ENCODE results near the gene QPRT. TPM values are rescaled to one million over a fixed set of nuclear protein-coding genes. Genes with fewer than 3 reads are reported as not detected.

Gene QPRT
- total RNA-seq, 1 experiment from 2014 or later: 0.52 TPM

DNA sequence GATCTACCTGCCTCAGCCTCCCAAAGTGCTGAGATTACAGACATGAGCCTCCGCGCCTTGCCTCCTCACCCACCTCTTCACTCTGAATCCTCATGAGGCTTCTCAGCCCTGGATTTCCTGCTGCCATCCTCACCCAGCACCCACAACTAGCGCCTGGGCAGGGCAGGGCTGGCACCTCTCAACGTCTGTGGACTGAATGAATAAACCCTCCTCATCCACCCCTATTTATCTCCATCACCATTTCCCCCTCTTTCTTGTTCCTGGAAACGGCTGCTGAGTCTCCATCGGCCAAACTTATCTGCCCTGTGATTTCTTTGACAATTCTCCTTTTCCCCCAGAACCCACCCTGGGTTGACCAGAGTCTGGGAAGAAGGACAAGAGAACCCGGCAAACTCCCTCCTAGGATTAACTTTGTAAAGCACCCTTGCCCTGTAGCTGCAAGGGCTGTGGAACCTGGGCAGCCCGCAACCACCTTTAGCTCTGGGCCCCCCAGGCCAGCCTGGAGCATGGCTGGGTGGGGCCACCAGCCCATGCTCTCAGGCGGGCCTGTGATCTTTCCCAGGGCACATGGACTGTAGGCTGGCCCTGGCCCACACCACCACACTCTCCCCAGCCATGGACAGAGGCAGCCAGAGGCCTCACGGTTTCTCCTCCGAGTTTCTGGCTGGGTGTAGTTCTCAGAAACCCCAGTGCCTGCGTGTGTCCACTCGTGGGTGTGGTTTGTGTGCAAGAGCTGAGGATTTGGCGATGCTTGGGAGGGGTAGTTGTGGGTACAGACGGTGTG lies 13.5 kb upstream of the QPRT start:
- H3K27me3 ChIP-seq (ENCODE audit: insufficient read depth, low read length): no peaks in the 10 kb centered on the region
- no peaks in the 10 kb centered on the region for H3K9me2 ChIP-seq (ENCODE audit: insufficient read depth)
- no peaks in the 10 kb centered on the region for H4K20me1 ChIP-seq (ENCODE audit: insufficient read depth)
- no peak overlapping the region for H3K4me2 ChIP-seq (ENCODE audit: low read length)
- intact Hi-C loops (cut with micrococcal nuclease): no loop called here
- no peak overlapping the region for H3K27ac ChIP-seq (ENCODE audit: low read depth, low read length)
- no peak for TF ChIP-seq ZBTB33 (IDR thresholded peaks at IDR 0.05; ENCODE audit: extremely low read depth, insufficient replicate concordance, low read length)
- TF ChIP-seq TCF7L2 (IDR thresholded peaks at IDR 0.05; ENCODE audit: borderline replicate concordance, extremely low read depth, insufficient read depth, insufficient read length): no peak
- TF ChIP-seq CTCF (IDR thresholded peaks at IDR 0.05 in 2 of 3, conservative IDR thresholded peaks at IDR 0.05 in 1 of 3; ENCODE audit: borderline replicate concordance in 1 of 3, insufficient read depth in 1 of 3, low read depth in 2 of 3, low read length in 2 of 3): no peak
- no peak for TF ChIP-seq EZH2phosphoT487 (IDR thresholded peaks at IDR 0.05; ENCODE audit: borderline replicate concordance)
- TF ChIP-seq SIN3A (IDR thresholded peaks at IDR 0.05; ENCODE audit: low read depth): no peak
- TF ChIP-seq EGR1 (IDR thresholded peaks at IDR 0.05; ENCODE audit: low read depth): no peak
- no peak for TF ChIP-seq FOSL1 (IDR thresholded peaks at IDR 0.05; ENCODE audit: low read depth)
- TF ChIP-seq CEBPB (IDR thresholded peaks at IDR 0.05; ENCODE audit: low read depth): no peak
- TF ChIP-seq POLR2A (IDR thresholded peaks at IDR 0.05; ENCODE audit: borderline replicate concordance, extremely low read depth, insufficient read depth, insufficient read length): no peak
- TF ChIP-seq ZFX (IDR thresholded peaks at IDR 0.05): no peak
- TF ChIP-seq CBX3 (IDR thresholded peaks at IDR 0.05; ENCODE audit: low read depth): no peak
- no peak for TF ChIP-seq ZNF274 (IDR thresholded peaks at IDR 0.05; ENCODE audit: low read depth, low read length)
- TF ChIP-seq, protein P1, sequence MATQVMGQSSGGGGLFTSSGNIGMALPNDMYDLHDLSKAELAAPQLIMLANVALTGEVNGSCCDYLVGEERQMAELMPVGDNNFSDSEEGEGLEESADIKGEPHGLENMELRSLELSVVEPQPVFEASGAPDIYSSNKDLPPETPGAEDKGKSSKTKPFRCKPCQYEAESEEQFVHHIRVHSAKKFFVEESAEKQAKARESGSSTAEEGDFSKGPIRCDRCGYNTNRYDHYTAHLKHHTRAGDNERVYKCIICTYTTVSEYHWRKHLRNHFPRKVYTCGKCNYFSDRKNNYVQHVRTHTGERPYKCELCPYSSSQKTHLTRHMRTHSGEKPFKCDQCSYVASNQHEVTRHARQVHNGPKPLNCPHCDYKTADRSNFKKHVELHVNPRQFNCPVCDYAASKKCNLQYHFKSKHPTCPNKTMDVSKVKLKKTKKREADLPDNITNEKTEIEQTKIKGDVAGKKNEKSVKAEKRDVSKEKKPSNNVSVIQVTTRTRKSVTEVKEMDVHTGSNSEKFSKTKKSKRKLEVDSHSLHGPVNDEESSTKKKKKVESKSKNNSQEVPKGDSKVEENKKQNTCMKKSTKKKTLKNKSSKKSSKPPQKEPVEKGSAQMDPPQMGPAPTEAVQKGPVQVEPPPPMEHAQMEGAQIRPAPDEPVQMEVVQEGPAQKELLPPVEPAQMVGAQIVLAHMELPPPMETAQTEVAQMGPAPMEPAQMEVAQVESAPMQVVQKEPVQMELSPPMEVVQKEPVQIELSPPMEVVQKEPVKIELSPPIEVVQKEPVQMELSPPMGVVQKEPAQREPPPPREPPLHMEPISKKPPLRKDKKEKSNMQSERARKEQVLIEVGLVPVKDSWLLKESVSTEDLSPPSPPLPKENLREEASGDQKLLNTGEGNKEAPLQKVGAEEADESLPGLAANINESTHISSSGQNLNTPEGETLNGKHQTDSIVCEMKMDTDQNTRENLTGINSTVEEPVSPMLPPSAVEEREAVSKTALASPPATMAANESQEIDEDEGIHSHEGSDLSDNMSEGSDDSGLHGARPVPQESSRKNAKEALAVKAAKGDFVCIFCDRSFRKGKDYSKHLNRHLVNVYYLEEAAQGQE (IDR thresholded peaks at IDR 0.05; ENCODE audit: low read depth): no peak
- no peak for TF ChIP-seq ELF1 (IDR thresholded peaks at IDR 0.05; ENCODE audit: borderline replicate concordance, low read depth)
- no peak for TF ChIP-seq SP1 (IDR thresholded peaks at IDR 0.05; ENCODE audit: low read depth)
- no peak for TF ChIP-seq EZH2 (IDR thresholded peaks at IDR 0.05)
- no peak for TF ChIP-seq SRF (IDR thresholded peaks at IDR 0.05; ENCODE audit: low read depth)
- no peak for TF ChIP-seq YY1 (IDR thresholded peaks at IDR 0.05; ENCODE audit: extremely low read depth, insufficient replicate concordance, low read depth, low read length)
- H3K4me3 ChIP-seq (replicated peaks in 1 of 2; ENCODE audit: low read depth in 1 of 2, low read length in 2 of 2): no peak overlapping the region
- no peaks in the 10 kb centered on the region for H3K36me3 ChIP-seq (ENCODE audit: control insufficient read depth in 1 of 2, insufficient read depth in 2 of 2, low read length in 2 of 2)
- POLR2A ChIA-PET: no interaction called here
- CTCF ChIA-PET: no interaction called here
- BruUV-seq (replicated peaks): no TSS peak
- no peaks in the 10 kb centered on the region for H3K79me2 ChIP-seq (ENCODE audit: insufficient read depth, low read length)
- no peak overlapping the region for H3K9ac ChIP-seq (ENCODE audit: low read length)
- DNase-seq (ENCODE audit: low read depth, low spot score) (no peak), ATAC-seq (no peak)
- H3K4me1 ChIP-seq (ENCODE audit: control insufficient read depth in 1 of 2, insufficient read depth in 2 of 2, low read length in 2 of 2): no peaks in the 10 kb centered on the region
- RAD21 ChIA-PET (ENCODE audit: low non-redundant PET in 1 of 2, low total read pairs in 2 of 2, uncharacterized antibody in 2 of 2, unreplicated experiment in 2 of 2): no interaction called here
- H2AFZ ChIP-seq (ENCODE audit: low read depth, low read length, poor library complexity, severe bottlenecking): no peak overlapping the region
- H3K9me3 ChIP-seq (ENCODE audit: control insufficient read depth in 1 of 2, insufficient read depth in 1 of 2, low read depth in 1 of 2, low read length in 2 of 2): no peaks in the 10 kb centered on the region

Measured in HCT116 (cell line).